Left forelimb (tissue), 1 donor: ENCODE results near the gene SIK3.

Source experiments
- DNase-seq: peaks from one replicate; pipeline ENCODE4 v3.0.0-alpha.2; 2018; ENCODE audit warnings: low spot score

SIK3 gene

DNA sequence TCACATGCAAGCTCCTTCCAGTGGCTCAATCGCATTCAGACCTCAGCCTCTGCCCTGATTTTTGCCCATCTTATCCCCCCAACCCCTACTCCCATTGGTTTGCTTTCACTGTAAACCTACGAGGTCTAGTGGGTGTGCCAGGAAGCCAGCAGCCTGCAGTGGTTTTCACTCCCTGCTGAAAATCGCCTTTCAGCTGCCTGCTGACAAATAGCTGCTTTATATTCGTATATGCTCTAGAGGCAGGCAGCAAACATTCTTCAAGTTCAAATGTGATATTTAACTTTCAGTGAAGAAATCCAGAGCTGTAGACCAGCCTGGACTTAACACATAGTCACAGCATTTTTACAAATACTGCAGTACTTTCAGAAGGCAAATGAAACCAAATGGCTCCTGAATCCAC is 168.1 kb downstream of the SIK3 start:
- no peak for DNase-seq

DNA sequence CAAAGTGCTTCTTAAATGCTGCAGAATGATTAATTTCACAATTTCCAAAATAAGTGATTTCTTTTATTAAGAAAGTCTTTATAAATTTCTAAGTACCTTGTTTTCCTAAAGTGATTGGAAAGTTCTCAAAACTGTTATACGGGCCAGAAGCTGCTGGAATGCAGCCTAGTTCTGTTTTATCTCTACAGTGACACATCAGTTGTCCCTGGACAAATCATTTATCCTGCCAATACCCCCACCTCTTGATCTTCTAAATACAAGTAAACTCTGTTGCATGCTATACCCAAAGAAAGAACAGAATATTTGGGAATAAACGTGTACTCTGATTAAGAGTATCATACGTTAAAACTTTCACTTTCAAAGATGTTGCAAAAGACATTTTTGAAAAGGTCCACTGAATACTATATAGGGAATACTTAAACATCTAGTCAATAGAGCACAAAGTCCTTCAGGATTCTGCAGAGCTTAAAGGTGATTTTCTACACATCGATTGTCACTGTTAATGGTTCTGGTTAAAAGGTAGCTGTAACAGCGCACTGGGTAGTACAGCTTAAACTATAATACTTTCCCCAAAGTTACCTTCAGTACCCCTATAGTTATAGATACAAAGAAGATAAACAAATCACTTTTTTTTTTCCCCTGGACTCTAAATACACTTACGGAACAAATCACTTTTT is 168.7 kb downstream of the SIK3 start:
- DNase-seq, result no peak

- no peak for DNase-seq
Measured at GRCh38 chr11:116928845-116929244, 169.4 kb downstream of the SIK3 start.

- DNase-seq, result no peak
Measured at GRCh38 chr11:116928102-116928777, 170.0 kb downstream of the SIK3 start.

DNA sequence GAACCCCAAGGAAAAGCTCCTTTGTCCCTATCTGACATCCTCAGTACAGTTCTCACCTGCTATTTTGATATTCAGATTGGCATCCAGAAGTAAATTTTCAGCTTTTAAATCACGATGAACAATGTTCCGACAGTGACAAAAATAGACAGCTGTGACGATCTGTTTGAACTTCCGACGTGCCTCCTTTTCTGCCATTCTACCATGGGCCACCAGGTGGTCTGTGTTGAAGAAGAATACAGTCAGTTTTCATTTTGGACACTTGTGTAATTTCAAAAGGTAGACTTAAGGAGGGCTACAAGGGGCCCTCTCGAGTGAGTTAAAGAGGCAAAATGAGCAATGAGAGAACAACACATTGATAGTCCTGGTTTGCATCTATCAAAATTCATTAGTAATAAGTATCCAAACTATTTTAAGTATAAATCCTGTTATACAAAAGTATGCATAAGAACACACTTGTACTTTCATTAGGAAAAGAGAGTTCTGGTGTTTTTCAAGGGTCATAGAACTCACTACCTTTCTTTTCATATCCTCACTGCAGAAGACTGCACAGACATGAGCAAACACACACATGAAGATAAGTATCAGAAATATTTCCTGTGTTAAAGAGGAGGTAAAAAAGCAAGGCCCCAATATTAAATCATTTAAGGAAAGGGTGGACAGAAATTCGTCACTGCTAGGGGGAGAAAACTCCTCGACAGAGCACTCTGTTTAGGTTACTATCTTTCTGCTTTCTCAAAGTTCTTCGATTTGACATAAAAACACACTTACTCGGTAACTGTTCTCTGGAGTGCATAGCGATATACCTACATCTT is 170.9 kb downstream of the SIK3 start:
- no peak for DNase-seq

DNA sequence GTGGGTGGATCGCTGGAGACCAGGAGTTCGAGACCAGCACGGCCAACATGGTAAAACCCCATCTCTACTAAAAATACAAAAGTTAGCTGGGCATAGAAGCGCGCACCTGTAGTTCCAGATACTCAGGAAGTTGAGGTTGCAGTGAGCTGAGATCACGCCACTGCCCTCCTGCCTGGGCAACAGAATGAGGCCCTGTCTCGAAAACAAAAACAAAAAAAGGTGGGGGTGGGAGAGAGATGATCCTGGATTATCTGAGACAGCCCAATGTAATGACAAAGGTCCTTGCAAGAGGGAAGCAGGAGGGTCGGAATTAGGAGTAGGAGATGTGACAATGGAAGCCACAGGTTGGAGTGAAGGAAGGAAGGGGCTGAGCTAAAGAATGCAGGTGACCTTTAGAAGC is 173.2 kb downstream of the SIK3 start:
- no peak for DNase-seq

DNA sequence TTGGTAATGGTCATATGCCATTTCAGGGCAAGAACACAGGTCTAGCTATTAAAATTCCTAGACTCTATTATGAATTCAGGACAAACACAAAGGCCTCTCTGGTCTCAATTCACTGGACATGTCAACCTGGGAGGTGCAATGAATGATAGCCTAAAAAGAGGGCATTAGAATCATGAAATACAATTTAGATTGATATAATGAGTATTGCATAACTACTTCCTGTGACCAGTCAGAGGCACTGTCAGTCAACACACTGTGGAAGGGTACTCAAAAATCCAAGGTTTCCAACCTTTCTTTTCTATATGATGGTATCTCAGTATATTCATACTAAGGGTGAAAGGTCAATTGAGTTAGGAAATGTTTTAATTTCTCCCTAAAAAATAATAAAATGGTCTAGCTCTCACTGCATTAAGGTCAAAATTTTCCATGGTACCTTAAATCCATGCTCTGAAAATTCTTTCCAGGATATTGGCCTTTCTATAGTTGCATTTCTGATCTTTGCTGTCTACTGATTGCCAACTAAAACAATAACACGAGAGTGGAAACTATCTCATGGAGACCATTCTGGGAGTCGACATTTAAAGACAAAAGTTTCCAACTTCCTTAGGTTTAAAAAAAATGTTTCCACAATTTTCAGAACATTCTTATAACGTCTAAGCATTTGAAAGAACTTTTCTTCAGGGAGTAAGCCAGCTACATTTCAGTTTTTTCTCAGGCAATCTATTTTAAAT is 179.1 kb downstream of the SIK3 start:
- DNase-seq, result no peak

DNA sequence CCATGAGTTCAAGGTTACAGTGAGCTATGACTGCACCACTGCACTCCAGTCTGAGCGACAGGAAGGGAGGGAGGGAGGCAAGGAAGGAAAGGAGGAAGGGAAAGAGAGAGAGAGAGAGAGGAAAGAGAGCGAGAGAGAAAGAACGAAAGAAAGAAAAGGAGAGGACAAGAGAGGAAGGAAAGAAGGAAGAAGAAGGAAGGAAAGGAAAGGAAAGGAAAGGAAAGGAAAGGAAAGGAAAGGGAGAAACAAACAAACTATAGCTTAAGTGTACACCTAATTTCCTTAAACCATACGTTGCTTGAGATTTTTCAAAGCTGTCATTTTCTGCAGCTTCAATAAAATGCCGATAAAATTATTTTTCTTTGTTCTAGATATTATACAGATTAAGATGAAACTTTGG is 180.6 kb downstream of the SIK3 start:
- no peak for DNase-seq

- no peak for DNase-seq
Measured at GRCh38 chr11:116916886-116917285, 181.3 kb downstream of the SIK3 start.

DNA sequence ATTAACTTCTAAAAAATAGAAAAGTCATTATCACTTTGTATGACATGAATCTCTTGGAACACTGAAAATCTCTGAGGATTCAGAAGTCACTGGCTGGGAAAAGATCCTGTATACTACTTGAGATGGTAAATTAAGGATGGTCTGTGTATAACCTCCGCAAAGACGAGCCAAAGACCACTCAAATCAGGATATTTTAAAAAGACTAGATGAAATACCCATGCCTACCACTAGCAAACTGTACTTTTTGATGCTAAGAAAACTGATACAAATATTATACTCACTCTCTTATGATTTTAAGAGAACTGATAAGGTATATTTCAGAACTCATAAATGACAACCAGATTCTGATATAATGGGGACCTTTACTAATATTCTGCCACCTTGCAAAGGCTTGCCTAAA is 182.2 kb downstream of the SIK3 start:
- no peak for DNase-seq

DNA sequence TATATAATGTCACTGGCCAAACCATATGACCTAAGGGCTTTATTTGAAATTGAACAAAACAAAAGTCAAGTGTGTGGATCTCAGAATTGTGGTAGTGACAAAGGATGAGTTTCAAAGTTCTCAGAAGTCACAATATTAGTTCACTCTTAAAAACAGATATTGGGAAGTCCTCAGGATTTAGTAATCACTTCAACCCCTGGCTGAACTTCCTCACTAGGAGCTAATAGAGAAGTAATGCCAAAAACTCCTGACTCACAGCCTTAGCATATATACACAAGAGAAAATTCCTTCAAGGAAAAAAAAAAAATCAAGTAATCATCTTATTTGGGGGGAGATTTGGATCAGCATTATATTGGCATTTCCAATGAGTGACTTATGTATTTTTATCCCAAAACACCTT is 185.2 kb downstream of the SIK3 start:
- DNase-seq, result no peak

- DNase-seq, result no peak
Measured at GRCh38 chr11:116911976-116912734, 186.1 kb downstream of the SIK3 start.

- no peak for DNase-seq
Measured at GRCh38 chr11:116910847-116911246, 187.4 kb downstream of the SIK3 start.

- DNase-seq, result no peak
Measured at GRCh38 chr11:116910378-116910777, 187.8 kb downstream of the SIK3 start.

- no peak for DNase-seq
Measured at GRCh38 chr11:116909245-116909644, 189.0 kb downstream of the SIK3 start.

DNA sequence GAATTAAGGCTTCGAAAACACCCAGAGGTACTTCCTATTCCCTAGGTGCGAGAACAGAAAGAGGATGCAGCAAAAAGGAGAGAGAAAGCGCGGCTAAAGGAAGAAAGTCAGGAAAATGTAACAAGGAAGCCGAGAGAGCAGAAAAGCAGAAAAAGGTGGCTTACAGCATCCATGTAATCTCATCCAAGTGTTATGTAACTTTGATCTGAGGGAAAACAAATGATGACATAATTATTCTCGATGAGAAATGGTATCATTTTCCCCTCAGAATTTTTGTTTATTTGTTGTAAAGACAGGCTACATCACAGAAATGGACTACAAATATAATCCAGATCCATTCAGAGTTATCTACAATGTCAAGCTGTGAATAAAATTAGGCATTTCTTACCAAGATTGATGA is 191.7 kb downstream of the SIK3 start:
- DNase-seq, result no peak

- DNase-seq, result no peak
Measured at GRCh38 chr11:116903090-116903489, 195.1 kb downstream of the SIK3 start.

DNA sequence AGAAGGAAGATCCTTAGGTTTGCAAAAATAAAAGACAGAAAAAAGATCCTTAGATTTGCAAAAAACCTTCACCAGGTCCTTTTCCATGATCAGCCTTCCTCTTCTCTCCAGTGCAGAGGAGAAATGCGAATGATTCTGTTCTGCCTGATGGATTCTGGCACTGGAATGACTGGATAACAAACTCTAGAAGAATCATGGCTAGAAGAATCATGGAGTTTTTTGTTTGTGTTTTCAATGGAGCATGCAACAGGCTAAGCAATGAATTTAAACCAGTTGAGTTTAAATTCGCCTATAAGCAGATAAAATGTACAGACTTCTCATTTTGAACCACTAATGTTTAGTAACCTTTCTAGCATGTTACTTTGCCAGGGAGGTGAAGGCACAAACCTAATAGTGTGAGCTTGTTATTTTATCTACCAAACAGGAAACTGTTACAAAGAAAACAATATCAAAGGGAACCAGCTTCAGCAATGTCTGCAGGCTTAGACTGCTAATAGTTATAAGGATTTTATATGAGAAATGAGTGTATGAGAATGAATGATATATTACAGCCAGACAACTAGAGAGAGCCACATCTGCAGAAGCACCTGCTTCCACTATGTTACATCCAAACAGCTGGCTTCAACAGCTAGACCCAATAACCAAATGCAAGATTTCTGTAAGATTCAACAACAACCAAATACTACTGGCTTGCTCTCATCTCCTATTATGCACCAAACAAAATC is 196.1 kb downstream of the SIK3 start:
- no peak for DNase-seq

DNA sequence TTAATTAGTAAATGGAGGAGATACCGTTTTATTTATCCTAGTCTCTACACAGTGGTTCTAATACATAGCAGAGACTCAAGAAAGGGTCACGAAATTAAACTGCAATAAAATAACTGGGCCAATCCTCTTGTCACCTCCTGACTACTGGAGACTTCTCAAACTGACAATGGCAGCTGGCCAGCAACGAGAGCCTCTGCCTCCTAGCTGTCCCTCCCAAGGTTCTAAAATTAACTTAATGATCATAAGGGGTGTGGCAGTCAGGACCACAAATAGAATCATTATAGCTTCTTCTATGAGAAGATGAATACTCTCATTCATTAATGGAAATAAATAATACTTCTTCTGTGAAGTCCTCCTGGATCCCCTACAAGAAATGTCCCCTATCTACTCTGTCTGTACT is 197.0 kb downstream of the SIK3 start:
- DNase-seq, result no peak

DNA sequence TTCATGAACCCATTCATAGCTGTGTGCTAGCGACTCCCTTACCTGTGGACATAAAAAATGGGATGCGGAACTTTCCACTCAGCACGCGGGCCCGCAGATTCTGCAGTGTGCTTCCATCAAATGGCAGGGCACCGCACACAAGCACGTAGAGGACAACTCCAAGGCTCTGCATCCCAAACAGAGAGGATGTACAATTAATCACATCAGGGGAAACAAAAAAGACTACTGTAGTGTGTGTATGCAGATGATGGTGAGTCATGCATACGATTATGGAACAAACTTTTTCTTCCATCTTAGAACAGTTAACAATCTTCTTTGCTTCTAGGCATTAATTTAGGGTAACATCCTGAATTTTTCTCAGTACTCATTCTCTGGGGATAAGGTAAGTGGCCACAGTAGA is 202.0 kb downstream of the SIK3 start:
- no peak for DNase-seq
